ENCODE results near the gene VARS1.
A peak's percentile ranks its signal among the peaks of the same experiment; 100 is the strongest.
"Not testable (repeated sequence)": the region's sequence is repeated elsewhere in the genome, so short reads cannot be mapped to it uniquely, and the experiment has no call there.

The VARS1 gene

GRCh38 chr6:31815025-31815838 lies 19.7 kb upstream of the VARS1 start, which contains the start of the genes HSPA1A and HSPA1L:
Gene HSPA1A (plus strand): TSS chr6:31815543. CDS start chr6:31815757, 214 bp downstream.
Gene HSPA1L (minus strand): TSS chr6:31815283. CDS start chr6:31811972, 3,311 bp downstream.
- Mint-ChIP-seq H3K4me3 (peak within 1 kb of the TSS; percentile 96), H3K27me3 (no peaks in the 10 kb centered on the region), H3K27ac (peak within 1 kb of the TSS; percentile 98), H3K36me3 (ENCODE audit: low read depth) (peaks cover 29% of the 10 kb centered on the region), H3K9me3 (no peaks in the 10 kb centered on the region), H3K4me1 (ENCODE audit: low read depth) (peaks cover 46% of the 10 kb centered on the region)
- intact Hi-C loops (cut with micrococcal nuclease) = loop anchor here (2.0 kb wide), 1 partner anchor 20 kb away; the partner anchor contains the start of gene VARS1

- Mint-ChIP-seq H3K27ac (peak overlapping the region; percentile 98), H3K4me1 (ENCODE audit: low read depth) (peaks cover 40% of the 10 kb centered on the region), H3K27me3 (no peaks in the 10 kb centered on the region), H3K9me3 (no peaks in the 10 kb centered on the region), H3K36me3 (ENCODE audit: low read depth) (peaks cover 29% of the 10 kb centered on the region), H3K4me3 (peak overlapping the region; percentile 96)
- intact Hi-C loops (cut with micrococcal nuclease) = loop anchor here (2.0 kb wide), 1 partner anchor 20 kb away; the partner anchor contains the start of gene VARS1
Observed at GRCh38 chr6:31814677-31815024, 19.1 kb upstream of the VARS1 start.

- H3K27ac Mint-ChIP-seq = peak overlapping the region; percentile 98
- H3K27me3 Mint-ChIP-seq = no peaks in the 10 kb centered on the region
- intact Hi-C loops (cut with micrococcal nuclease) = no loop called here
- peaks cover 30% of the 10 kb centered on the region for H3K4me1 Mint-ChIP-seq (ENCODE audit: low read depth)
- H3K4me3 Mint-ChIP-seq = peak overlapping the region; percentile 96
- no peaks in the 10 kb centered on the region for H3K9me3 Mint-ChIP-seq
- H3K36me3 Mint-ChIP-seq (ENCODE audit: low read depth) = peaks cover 22% of the 10 kb centered on the region
Observed at GRCh38 chr6:31813465-31813849, 17.9 kb upstream of the VARS1 start.

- Mint-ChIP-seq H3K27ac (no peak overlapping the region), H3K4me1 (ENCODE audit: low read depth) (peaks cover 34% of the 10 kb centered on the region), H3K27me3 (no peaks in the 10 kb centered on the region), H3K9me3 (no peaks in the 10 kb centered on the region), H3K4me3 (no peak overlapping the region), H3K36me3 (ENCODE audit: low read depth) (peaks cover 10% of the 10 kb centered on the region)
- intact Hi-C loops (cut with micrococcal nuclease) = no loop called here
Observed at GRCh38 chr6:31811645-31812044, 16.1 kb upstream of the VARS1 start.

- intact Hi-C loops (cut with micrococcal nuclease); H3K9me3 Mint-ChIP-seq; H3K27me3 Mint-ChIP-seq; H3K36me3 Mint-ChIP-seq (ENCODE audit: low read depth); H3K4me3 Mint-ChIP-seq; H3K27ac Mint-ChIP-seq: not testable (repeated sequence)
- peaks cover 31% of the 10 kb centered on the region for H3K4me1 Mint-ChIP-seq (ENCODE audit: low read depth)
Observed at GRCh38 chr6:31808599-31808998, 13.0 kb upstream of the VARS1 start.

GRCh38 chr6:31806470-31807272 lies 11.1 kb upstream of the VARS1 start, which contains the start of gene LSM2:
Gene LSM2 (minus strand): TSS chr6:31806966. CDS start chr6:31806757, 209 bp downstream.
- H3K36me3 Mint-ChIP-seq (ENCODE audit: low read depth) = peaks cover 26% of the 10 kb centered on the region
- H3K9me3 Mint-ChIP-seq = no peaks in the 10 kb centered on the region
- intact Hi-C loops (cut with micrococcal nuclease) = loop anchor here (1.0 kb wide), 1 partner anchor 10 kb away; no protein-coding TSS in a partner anchor
- H3K4me3 Mint-ChIP-seq = peak within 1 kb of the TSS; percentile 79
- peaks cover 28% of the 10 kb centered on the region for H3K4me1 Mint-ChIP-seq (ENCODE audit: low read depth)
- no peaks in the 10 kb centered on the region for H3K27me3 Mint-ChIP-seq
- peak within 1 kb of the TSS; percentile 93 for H3K27ac Mint-ChIP-seq

GRCh38 chr6:31805939-31806469 lies 10.5 kb upstream of the VARS1 start:
- intact Hi-C loops (cut with micrococcal nuclease) = loop anchor here (1.0 kb wide), 1 partner anchor 10 kb away; no protein-coding TSS in a partner anchor
- Mint-ChIP-seq H3K27me3 (no peaks in the 10 kb centered on the region), H3K4me1 (ENCODE audit: low read depth) (peaks cover 28% of the 10 kb centered on the region), H3K36me3 (ENCODE audit: low read depth) (peaks cover 32% of the 10 kb centered on the region), H3K4me3 (peak overlapping the region; percentile 79), H3K9me3 (no peaks in the 10 kb centered on the region), H3K27ac (peak overlapping the region; percentile 93)

- H3K27me3 Mint-ChIP-seq; intact Hi-C loops (cut with micrococcal nuclease); H3K9me3 Mint-ChIP-seq; H3K4me3 Mint-ChIP-seq; H3K27ac Mint-ChIP-seq: not testable (repeated sequence)
- Mint-ChIP-seq H3K4me1 (ENCODE audit: low read depth) (peaks cover 19% of the 10 kb centered on the region), H3K36me3 (ENCODE audit: low read depth) (peaks cover 47% of the 10 kb centered on the region)
Observed at GRCh38 chr6:31801031-31801927, 5.7 kb upstream of the VARS1 start.

- intact Hi-C loops (cut with micrococcal nuclease) = no loop called here
- H3K9me3 Mint-ChIP-seq = no peaks in the 10 kb centered on the region
- no peak overlapping the region for H3K27ac Mint-ChIP-seq
- H3K4me3 Mint-ChIP-seq = no peak overlapping the region
- H3K27me3 Mint-ChIP-seq = no peaks in the 10 kb centered on the region
- H3K4me1 Mint-ChIP-seq (ENCODE audit: low read depth) = peaks cover 16% of the 10 kb centered on the region
- H3K36me3 Mint-ChIP-seq (ENCODE audit: low read depth) = peaks cover 53% of the 10 kb centered on the region
Observed at GRCh38 chr6:31799781-31800180, 4.2 kb upstream of the VARS1 start.

- intact Hi-C loops (cut with micrococcal nuclease) = no loop called here
- no peak overlapping the region for H3K27ac Mint-ChIP-seq
- H3K4me3 Mint-ChIP-seq = no peak overlapping the region
- H3K9me3 Mint-ChIP-seq = no peaks in the 10 kb centered on the region
- no peaks in the 10 kb centered on the region for H3K27me3 Mint-ChIP-seq
- H3K36me3 Mint-ChIP-seq (ENCODE audit: low read depth) = peaks cover 60% of the 10 kb centered on the region
- H3K4me1 Mint-ChIP-seq (ENCODE audit: low read depth) = peaks cover 27% of the 10 kb centered on the region
Observed at GRCh38 chr6:31797588-31797987, 2.0 kb upstream of the VARS1 start.

GRCh38 chr6:31796993-31797385 lies 1.4 kb upstream of the VARS1 start:
- H3K36me3 Mint-ChIP-seq (ENCODE audit: low read depth) = peaks cover 60% of the 10 kb centered on the region
- no peaks in the 10 kb centered on the region for H3K9me3 Mint-ChIP-seq
- intact Hi-C loops (cut with micrococcal nuclease) = loop anchor here (1.0 kb wide), 1 partner anchor 9 kb away; the partner anchor contains the start of gene LSM2
- H3K27ac Mint-ChIP-seq = no peak overlapping the region
- H3K27me3 Mint-ChIP-seq = no peaks in the 10 kb centered on the region
- peaks cover 31% of the 10 kb centered on the region for H3K4me1 Mint-ChIP-seq (ENCODE audit: low read depth)
- no peak overlapping the region for H3K4me3 Mint-ChIP-seq

GRCh38 chr6:31794866-31795615 lies 511 bp downstream of the VARS1 start:
- H3K36me3 Mint-ChIP-seq (ENCODE audit: low read depth) = peaks cover 69% of the 10 kb centered on the region
- H3K4me1 Mint-ChIP-seq (ENCODE audit: low read depth) = peaks cover 47% of the 10 kb centered on the region

More at GRCh38 chr6:31794866-31795615, 511 bp downstream of the VARS1 start:
- H3K4me3 Mint-ChIP-seq = peak overlapping the region; percentile 95
- peak overlapping the region; percentile 96 for H3K27ac Mint-ChIP-seq
- H3K9me3 Mint-ChIP-seq = no peaks in the 10 kb centered on the region
- intact Hi-C loops (cut with micrococcal nuclease) = loop anchor here (2.0 to 5.0 kb wide), 2 partner anchors 20 to 37 kb away; partner anchors contain the start of genes HSPA1A and HSPA1L
- H3K27me3 Mint-ChIP-seq = no peaks in the 10 kb centered on the region

All from dendritic cell treated with granulocyte-macrophage colony-stimulating factor and Interleukin-4, amounts not matched to agents 40 ng/mL and 50 ng/mL, for 4 days (primary cell).